Psoas muscle (tissue), 8 donors: ENCODE data around the gene GH2. TPM values are rescaled to one million over a fixed set of nuclear protein-coding genes. Genes with fewer than 3 reads are reported as not detected.

ENCODE experiments used
- ATAC-seq, 4 donors: fragments of 200-7000 bp; cut with Tn5 transposase; one replicate each; pipeline ENCODE4 v1.9.1; 2020; ENCODE audit warnings: moderate library complexity in 3 of 4, mild to moderate bottlenecking in 2 of 4
- DNase-seq, 2 donors: peaks; one replicate each; pipeline ENCODE4 v3.0.0-alpha.2; 2020
- H3K27ac ChIP-seq: fragments of 200-600 bp; one replicate; pipeline ENCODE4 v1.8.0; 2022
- H3K27me3 ChIP-seq, 3 donors: fragments of 200-600 bp in 1 of 3; one replicate each; pipeline versions ENCODE4 v1.6.1 to v1.8.0; 2013 to 2022; ENCODE audit warnings: low read length in 2 of 3, mild to moderate bottlenecking in 2 of 3, moderate library complexity in 1 of 3; ENCODE audit not compliant: insufficient read depth in 3 of 3
- H3K36me3 ChIP-seq, 2 donors: fragments of 200-600 bp in 1 of 2; one replicate each; pipeline versions ENCODE4 v1.6.1 to v1.8.0; 2013 to 2022; ENCODE audit warnings: low read depth in 1 of 2, mild to moderate bottlenecking in 1 of 2, moderate library complexity in 1 of 2; ENCODE audit not compliant: insufficient read depth in 1 of 2
- H3K4me1 ChIP-seq: fragments of 200-600 bp; one replicate; pipeline ENCODE4 v1.8.0; 2022
- H3K4me3 ChIP-seq: fragments of 200-600 bp; one replicate; pipeline ENCODE4 v1.8.0; 2022; ENCODE audit warnings: mild to moderate bottlenecking
- H3K9me3 ChIP-seq: fragments of 200-600 bp; one replicate; pipeline ENCODE4 v1.8.0; 2022
- WGBS, 3 donors: extraction: QIAGEN DNeasy Blood & Tissue Kit; methylation state at CpG; one replicate each; pipeline versions ENCODE4 v1.1.6 to v1.1.7; 2013; 5-methylcytosine and 5-hydroxymethylcytosine counted together
- intact Hi-C, 2 donors: fragments of 100-400 bp; cut with DNase I; formaldehyde crosslinking; loops; one replicate each; pipeline versions ENCODE4 v1.11.0 to v1.14.2; 2022
- polyA plus RNA-seq, 3 donors: library from polyadenylated mRNA; stranded (reverse); fragments of 200-250 nt; gene quantifications; one replicate each; pipeline ENCODE4 v1.2.3, GENCODE V29; 2013
- total RNA-seq, 4 donors: library from RNA; stranded (reverse); fragmentation: NEBNext Ultra II Directional in 2 of 4; extraction: Animal tissue kit (Norgen Biotek cat#: 25700) in 2 of 4; gene quantifications; one replicate each; pipeline versions ENCODE4 v1.2.1 to v1.2.4, GENCODE V29; 2021 to 2023
- TF ChIP-seq, protein P1 (sequence below): fragments of 200-600 bp; IDR thresholded peaks from one replicate; pipeline ENCODE4 v1.8.0; 2022; ENCODE audit warnings: antibody characterized with exemption
- donor health status: healthy with polysubstance abuse.
- donor health status: DM: no; HTN: no; CAD: no; lungs with moderate emphysema.
- donor health status: Bipolar disorder and iron deficiency.
- donor health status: healthy.
- donor health status: DM: yes; HTN: yes; CAD: no.
- donor health status: DM: no; HTN: no; CAD: no.
- donor health status: DM: no; HTN: no; CAD: no.
- donor health status: DM: yes; HTN: yes; CAD: no.

Gene GH2
- total and polyA plus RNA-seq, 7 donors = not detected

DNA sequence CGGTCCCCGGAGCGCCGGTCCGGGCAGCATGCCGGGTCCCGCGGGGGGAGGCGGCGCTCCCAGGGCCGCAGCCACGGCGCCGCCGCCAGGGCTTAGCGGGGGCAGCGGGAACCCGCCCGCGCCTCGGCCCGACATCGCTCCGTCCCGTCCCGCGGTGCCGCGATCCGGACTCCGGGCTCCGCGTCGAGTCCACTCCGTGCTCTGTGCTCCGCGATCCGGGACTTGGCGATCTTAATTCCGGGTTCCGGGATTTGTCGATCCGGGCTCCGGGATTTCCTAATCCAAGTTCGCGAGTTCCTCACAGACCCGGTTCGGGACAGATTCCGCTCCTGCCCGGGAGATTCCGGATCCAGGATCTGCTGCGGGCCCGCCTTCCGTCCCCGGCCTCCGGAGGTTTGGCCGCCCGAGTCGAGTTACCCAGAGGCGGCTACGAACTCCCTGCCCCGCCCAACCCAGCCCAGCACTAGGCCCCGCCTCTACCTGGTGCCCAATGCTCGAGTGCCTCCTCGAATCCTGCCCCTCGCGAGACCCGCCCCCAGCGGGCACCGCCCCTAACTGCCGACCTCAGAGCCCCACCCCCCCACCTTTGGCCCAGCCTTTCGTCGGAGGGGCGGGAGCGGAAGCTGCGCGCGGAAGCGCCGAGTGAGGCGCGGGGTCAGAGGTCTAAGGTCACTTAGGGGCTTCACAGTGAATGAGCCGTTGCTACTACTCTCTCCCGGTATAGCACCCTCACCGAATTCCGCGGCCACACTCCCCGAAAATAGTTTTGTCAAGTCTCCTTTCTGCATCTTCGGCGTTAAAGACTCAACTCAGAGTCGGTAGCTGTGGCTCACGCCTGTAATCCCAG lies 39.0 kb downstream of the GH2 start, which contains the start of gene SMARCD2:
Gene SMARCD2 (minus strand): TSS at position 146 of the 847 bp plus-strand sequence. CDS start 11 bp downstream, at position 135.
- intact Hi-C loops = no loop called here

DNA sequence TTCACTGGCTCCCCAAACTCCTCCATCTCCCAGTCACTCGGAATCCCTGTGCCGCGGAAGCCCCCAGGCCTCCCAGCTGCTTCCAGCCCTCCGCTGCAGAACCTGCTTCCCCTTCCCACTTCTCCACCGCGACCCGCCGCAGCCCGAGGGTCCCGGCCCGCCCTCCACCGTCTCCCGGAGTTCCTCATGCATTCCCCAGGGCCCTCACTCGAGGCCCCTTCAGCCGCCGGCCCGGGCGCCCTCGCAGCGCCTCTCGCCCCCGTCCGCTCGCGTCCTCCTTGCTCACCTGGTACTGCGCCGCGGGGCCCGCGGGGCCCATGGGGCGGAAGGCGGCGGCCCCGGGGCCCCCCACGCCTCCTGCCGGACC lies 39.6 kb downstream of the GH2 start:
- 1% methylated on average over 33 to 36 of the region's 36 CpGs for WGBS, 3 donors
- no peak for ATAC-seq

More for the DNA sequence above, 39.0 kb downstream of the GH2 start, which contains the start of gene SMARCD2:
- Histone ChIP-seq H3K4me3 (peak within 1 kb of the TSS; percentile 83), H3K36me3 (no peaks in the 10 kb centered on the region), H3K9me3 (no peaks in the 10 kb centered on the region), H3K4me1 (peaks cover 43% of the 10 kb centered on the region), H3K27ac (peak within 1 kb of the TSS; percentile 80), H3K27me3 (no peaks in the 10 kb centered on the region)
- WGBS, 3 donors = 0% methylated on average over 77 to 92 of the region's 92 CpGs
- DNase-seq (peak; percentile 99 to 100), ATAC-seq (peak; percentile 85 to 90 (median 88))
- TF ChIP-seq, protein P1, sequence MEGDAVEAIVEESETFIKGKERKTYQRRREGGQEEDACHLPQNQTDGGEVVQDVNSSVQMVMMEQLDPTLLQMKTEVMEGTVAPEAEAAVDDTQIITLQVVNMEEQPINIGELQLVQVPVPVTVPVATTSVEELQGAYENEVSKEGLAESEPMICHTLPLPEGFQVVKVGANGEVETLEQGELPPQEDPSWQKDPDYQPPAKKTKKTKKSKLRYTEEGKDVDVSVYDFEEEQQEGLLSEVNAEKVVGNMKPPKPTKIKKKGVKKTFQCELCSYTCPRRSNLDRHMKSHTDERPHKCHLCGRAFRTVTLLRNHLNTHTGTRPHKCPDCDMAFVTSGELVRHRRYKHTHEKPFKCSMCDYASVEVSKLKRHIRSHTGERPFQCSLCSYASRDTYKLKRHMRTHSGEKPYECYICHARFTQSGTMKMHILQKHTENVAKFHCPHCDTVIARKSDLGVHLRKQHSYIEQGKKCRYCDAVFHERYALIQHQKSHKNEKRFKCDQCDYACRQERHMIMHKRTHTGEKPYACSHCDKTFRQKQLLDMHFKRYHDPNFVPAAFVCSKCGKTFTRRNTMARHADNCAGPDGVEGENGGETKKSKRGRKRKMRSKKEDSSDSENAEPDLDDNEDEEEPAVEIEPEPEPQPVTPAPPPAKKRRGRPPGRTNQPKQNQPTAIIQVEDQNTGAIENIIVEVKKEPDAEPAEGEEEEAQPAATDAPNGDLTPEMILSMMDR = no peak

DNA sequence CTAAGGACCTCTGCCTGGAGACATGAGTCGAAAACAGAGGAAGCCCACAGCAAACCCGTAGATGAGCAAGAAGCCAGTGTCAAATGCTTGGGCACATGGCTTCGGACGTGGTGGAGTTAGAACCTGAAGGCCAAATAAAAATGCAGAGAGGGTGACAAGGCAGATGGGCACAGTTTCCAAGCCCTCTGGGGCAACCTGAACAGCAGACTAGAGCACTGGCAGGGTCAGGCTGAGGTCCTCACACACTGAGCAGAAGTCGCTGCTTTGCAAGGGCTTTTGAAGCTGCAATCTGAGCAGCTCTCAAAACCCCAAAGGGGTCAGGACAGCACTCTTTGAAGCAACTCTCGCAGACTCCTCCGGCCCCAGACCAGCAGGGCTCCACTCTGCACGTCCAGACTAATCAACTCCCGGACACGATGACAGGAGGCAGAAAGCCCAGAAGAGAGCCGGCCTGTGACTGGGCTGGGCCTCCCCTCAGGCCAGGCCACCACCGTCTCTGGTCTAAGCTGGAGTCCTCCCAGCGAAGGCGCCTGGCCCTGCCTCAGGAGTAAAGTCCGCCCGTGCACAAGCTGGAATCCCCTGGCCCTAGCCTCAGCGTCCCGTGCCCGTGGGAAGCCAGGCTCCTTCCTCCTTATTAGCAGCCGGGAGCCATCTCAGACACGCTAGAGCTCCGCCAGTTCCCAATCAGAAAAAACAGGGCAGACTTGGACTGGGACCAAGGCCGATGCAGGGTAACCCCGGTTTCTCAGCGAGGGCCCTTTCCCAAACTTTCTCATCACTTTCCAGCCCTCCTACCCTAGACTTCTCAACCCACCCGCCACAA lies 40.2 kb downstream of the GH2 start:
- TF ChIP-seq, protein P1 = no peak
- peak in 2 of 4 donors; percentile 8 to 9 for ATAC-seq
- intact Hi-C loops = no loop called here
- peaks cover 2 to 7% of the 10 kb centered on the region in 2 donors for H3K36me3 ChIP-seq
- H3K27ac ChIP-seq = peak overlapping the region; percentile 80
- H3K27me3 ChIP-seq = no peaks in the 10 kb centered on the region
- H3K9me3 ChIP-seq = no peaks in the 10 kb centered on the region
- peak overlapping the region; percentile 83 for H3K4me3 ChIP-seq
- 1 to 2% (median 2%) methylated on average over 24 to 26 of the region's 26 CpGs for WGBS, 3 donors
- peak; percentile 58 to 81 for DNase-seq
- peaks cover 54% of the 10 kb centered on the region for H3K4me1 ChIP-seq

More for the DNA sequence above, 39.6 kb downstream of the GH2 start:
- DNase-seq = peak; percentile 54 to 72
- intact Hi-C loops = no loop called here
- Histone ChIP-seq H3K9me3 (no peaks in the 10 kb centered on the region), H3K27ac (peak overlapping the region; percentile 80), H3K4me1 (peaks cover 49% of the 10 kb centered on the region), H3K36me3 (peaks cover 0 to 1% of the 10 kb centered on the region in 2 donors), H3K4me3 (peak overlapping the region; percentile 83), H3K27me3 (no peaks in the 10 kb centered on the region)
- TF ChIP-seq, protein P1 = no peak

DNA sequence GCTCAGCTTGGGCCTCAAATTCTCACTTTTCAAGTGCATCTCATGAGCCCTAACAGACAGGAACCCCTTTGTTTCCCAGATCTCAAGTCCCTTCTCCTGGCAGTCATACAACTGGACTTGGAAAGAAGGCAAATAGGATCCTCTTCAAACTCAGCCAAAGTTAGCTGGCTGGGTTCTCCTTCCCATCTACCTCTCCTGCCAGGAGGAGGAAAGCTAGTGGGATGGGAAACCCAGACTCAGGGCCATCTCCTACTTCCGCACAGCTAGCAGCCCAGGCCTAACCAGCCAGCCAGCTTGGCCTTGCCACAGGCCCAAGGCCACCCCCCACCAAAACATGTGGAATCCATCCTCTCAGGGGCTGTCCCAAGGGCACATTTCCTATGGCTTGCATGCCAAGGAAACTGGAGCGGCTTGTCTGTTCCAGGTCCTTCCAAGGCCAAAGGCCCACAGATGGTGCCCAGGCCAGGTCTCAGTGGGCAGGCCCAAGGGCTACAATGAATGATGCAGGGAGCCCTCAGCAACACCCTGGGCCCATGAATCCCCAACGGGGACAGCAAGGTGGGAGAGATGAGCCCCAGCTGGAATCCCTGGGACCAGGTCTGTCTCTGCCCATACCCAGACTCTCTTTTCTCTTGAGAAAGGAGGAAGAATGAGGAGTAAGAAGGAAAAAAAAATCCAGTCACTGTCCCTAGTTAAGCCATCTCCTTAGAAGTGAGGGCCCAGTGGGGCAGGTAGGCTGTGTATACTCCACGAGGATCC lies 41.0 kb downstream of the GH2 start:
- peak overlapping the region; percentile 80 for H3K27ac ChIP-seq
- H3K9me3 ChIP-seq = no peaks in the 10 kb centered on the region
- H3K36me3 ChIP-seq = peaks cover 2 to 15% of the 10 kb centered on the region in 2 donors
- TF ChIP-seq, protein P1 = no peak
- no peaks in the 10 kb centered on the region for H3K27me3 ChIP-seq
- ATAC-seq = no peak
- H3K4me1 ChIP-seq = peaks cover 54% of the 10 kb centered on the region
- peak overlapping the region; percentile 83 for H3K4me3 ChIP-seq
- intact Hi-C loops = no loop called here
- peak; percentile 60 to 67 for DNase-seq
- WGBS, 3 donors = 17 to 38% (median 19%) methylated on average over 4 of the region's 4 CpGs
